OCI-LY7 (cell line): ENCODE data around the gene ZNF91.

Source experiments
- CTCF ChIP-seq: fragments of 200-600 bp; sonication (generic); conservative IDR thresholded peaks from 2 replicates; pipeline ENCODE4 v1.5.1; 2014; ENCODE audit warnings: mild to moderate bottlenecking, antibody characterized with exemption, low read length, moderate library complexity, mixed read lengths
- EZH2phosphoT487 ChIP-seq: fragments of 200-600 bp; sonication (generic); IDR thresholded peaks from 2 replicates; pipeline ENCODE4 v1.6.1; 2018; ENCODE audit warnings: low read depth, borderline replicate concordance, mild to moderate bottlenecking, mixed run types, antibody characterized with exemption, low read length, moderate library complexity, mixed read lengths

GRCh38 chr19:23314505-23315251, 80.6 kb downstream of the ZNF91 start:
- TF ChIP-seq CTCF (no peak), EZH2phosphoT487 (no peak)
